ENCODE data around the gene FMO2. TPM values are rescaled to one million over a fixed set of nuclear protein-coding genes. Genes with fewer than 3 reads are reported as not detected.

Gene FMO2
- total and polyA plus RNA-seq, 2 of the 8 experiments (the other 6 are each of a cell fraction or from before 2014, with no cell fraction given), result not detected

DNA sequence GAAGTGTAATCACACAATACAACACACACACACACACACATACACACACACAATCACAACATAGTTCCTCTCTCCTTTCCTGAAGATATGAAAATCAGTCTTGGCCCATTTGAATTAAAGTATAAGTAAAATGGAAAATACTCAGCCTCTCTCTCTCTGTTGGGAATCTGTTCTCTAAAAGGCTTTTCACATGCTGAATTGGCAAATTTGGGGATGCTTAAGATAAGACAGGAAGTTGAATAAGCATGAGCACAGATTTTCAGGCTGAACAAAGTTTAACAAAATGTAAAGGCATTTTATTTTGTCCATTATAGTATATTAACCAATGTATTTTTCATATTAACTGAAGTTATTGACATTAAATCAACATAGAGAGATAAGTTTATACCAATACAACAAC is 23.7 kb upstream of the FMO2 start (continued):
- TF ChIP-seq, protein P1, sequence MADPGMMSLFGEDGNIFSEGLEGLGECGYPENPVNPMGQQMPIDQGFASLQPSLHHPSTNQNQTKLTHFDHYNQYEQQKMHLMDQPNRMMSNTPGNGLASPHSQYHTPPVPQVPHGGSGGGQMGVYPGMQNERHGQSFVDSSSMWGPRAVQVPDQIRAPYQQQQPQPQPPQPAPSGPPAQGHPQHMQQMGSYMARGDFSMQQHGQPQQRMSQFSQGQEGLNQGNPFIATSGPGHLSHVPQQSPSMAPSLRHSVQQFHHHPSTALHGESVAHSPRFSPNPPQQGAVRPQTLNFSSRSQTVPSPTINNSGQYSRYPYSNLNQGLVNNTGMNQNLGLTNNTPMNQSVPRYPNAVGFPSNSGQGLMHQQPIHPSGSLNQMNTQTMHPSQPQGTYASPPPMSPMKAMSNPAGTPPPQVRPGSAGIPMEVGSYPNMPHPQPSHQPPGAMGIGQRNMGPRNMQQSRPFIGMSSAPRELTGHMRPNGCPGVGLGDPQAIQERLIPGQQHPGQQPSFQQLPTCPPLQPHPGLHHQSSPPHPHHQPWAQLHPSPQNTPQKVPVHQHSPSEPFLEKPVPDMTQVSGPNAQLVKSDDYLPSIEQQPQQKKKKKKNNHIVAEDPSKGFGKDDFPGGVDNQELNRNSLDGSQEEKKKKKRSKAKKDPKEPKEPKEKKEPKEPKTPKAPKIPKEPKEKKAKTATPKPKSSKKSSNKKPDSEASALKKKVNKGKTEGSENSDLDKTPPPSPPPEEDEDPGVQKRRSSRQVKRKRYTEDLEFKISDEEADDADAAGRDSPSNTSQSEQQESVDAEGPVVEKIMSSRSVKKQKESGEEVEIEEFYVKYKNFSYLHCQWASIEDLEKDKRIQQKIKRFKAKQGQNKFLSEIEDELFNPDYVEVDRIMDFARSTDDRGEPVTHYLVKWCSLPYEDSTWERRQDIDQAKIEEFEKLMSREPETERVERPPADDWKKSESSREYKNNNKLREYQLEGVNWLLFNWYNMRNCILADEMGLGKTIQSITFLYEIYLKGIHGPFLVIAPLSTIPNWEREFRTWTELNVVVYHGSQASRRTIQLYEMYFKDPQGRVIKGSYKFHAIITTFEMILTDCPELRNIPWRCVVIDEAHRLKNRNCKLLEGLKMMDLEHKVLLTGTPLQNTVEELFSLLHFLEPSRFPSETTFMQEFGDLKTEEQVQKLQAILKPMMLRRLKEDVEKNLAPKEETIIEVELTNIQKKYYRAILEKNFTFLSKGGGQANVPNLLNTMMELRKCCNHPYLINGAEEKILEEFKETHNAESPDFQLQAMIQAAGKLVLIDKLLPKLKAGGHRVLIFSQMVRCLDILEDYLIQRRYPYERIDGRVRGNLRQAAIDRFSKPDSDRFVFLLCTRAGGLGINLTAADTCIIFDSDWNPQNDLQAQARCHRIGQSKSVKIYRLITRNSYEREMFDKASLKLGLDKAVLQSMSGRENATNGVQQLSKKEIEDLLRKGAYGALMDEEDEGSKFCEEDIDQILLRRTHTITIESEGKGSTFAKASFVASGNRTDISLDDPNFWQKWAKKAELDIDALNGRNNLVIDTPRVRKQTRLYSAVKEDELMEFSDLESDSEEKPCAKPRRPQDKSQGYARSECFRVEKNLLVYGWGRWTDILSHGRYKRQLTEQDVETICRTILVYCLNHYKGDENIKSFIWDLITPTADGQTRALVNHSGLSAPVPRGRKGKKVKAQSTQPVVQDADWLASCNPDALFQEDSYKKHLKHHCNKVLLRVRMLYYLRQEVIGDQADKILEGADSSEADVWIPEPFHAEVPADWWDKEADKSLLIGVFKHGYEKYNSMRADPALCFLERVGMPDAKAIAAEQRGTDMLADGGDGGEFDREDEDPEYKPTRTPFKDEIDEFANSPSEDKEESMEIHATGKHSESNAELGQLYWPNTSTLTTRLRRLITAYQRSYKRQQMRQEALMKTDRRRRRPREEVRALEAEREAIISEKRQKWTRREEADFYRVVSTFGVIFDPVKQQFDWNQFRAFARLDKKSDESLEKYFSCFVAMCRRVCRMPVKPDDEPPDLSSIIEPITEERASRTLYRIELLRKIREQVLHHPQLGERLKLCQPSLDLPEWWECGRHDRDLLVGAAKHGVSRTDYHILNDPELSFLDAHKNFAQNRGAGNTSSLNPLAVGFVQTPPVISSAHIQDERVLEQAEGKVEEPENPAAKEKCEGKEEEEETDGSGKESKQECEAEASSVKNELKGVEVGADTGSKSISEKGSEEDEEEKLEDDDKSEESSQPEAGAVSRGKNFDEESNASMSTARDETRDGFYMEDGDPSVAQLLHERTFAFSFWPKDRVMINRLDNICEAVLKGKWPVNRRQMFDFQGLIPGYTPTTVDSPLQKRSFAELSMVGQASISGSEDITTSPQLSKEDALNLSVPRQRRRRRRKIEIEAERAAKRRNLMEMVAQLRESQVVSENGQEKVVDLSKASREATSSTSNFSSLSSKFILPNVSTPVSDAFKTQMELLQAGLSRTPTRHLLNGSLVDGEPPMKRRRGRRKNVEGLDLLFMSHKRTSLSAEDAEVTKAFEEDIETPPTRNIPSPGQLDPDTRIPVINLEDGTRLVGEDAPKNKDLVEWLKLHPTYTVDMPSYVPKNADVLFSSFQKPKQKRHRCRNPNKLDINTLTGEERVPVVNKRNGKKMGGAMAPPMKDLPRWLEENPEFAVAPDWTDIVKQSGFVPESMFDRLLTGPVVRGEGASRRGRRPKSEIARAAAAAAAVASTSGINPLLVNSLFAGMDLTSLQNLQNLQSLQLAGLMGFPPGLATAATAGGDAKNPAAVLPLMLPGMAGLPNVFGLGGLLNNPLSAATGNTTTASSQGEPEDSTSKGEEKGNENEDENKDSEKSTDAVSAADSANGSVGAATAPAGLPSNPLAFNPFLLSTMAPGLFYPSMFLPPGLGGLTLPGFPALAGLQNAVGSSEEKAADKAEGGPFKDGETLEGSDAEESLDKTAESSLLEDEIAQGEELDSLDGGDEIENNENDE (IDR thresholded peaks at IDR 0.05; ENCODE audit: insufficient replicate concordance, low read length), result no peak
- TF ChIP-seq EP300 (IDR thresholded peaks at IDR 0.05; ENCODE audit: borderline replicate concordance in 1 of 2, low read depth in 2 of 2, low read length in 2 of 2), result no peak
- no peak for TF ChIP-seq NANOG (IDR thresholded peaks at IDR 0.05; ENCODE audit: insufficient read depth, low read depth, low read length, poor library complexity, severe bottlenecking)
- no peak for TF ChIP-seq POLR2AphosphoS5 (IDR thresholded peaks at IDR 0.05; ENCODE audit: low read depth, low read length)

Measured in H1 (cell line).